Activated T-cell treated with anti-CD3 and anti-CD28 coated beads, Interleukin-2, amount 50 U/mL, for 24 hours (primary cell): ENCODE results near the gene RTN4R.

ENCODE experiments used
- DNase-seq: peaks from one replicate; pipeline ENCODE4 v3.0.0-alpha.2; 2020
- H3K27ac Mint-ChIP-seq: 2 replicates; pipeline ENCODE4 v1.8.0; 2020; ENCODE audit warnings: mild to moderate bottlenecking, mixed read lengths
- H3K27me3 Mint-ChIP-seq: 2 replicates; pipeline ENCODE4 v1.8.0; 2020; ENCODE audit warnings: mixed read lengths
- H3K36me3 Mint-ChIP-seq: 2 replicates; pipeline ENCODE4 v1.8.0; 2020; ENCODE audit warnings: low read depth, mixed read lengths
- H3K4me1 Mint-ChIP-seq: 2 replicates; pipeline ENCODE4 v1.8.0; 2020; ENCODE audit warnings: low read depth, mixed read lengths
- H3K4me3 Mint-ChIP-seq: 2 replicates; pipeline ENCODE4 v1.8.0; 2020; ENCODE audit warnings: mild to moderate bottlenecking, moderate library complexity, mixed read lengths
- H3K9me3 Mint-ChIP-seq: 2 replicates; pipeline ENCODE4 v1.8.0; 2020; ENCODE audit warnings: mixed read lengths

The RTN4R gene

DNA sequence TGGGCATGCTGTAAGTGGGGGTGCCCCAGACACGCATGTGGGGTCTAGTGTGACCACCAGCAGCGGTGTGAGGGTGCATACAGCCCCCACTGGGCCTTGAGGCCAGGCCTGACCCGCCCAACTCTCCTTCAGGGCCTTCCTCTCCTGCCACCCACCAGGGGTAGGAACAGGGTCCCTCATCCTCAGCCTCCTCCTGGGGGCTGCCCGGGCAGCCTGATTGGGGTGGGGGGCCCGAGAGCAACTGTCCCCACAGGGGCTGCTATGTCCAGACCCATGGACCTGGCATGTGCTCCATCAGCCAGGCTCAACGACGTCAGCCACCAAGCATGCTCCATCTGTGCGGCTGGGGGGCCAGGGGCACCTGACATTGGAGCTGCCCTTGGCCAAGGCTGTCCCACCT is 27.2 kb downstream of the RTN4R start:
- no peak overlapping the region for H3K27ac Mint-ChIP-seq
- H3K4me3 Mint-ChIP-seq, result no peak overlapping the region
- H3K4me1 Mint-ChIP-seq, result peaks cover 51% of the 10 kb centered on the region
- H3K36me3 Mint-ChIP-seq, result no peaks in the 10 kb centered on the region
- DNase-seq, result no peak
- no peaks in the 10 kb centered on the region for H3K9me3 Mint-ChIP-seq
- no peaks in the 10 kb centered on the region for H3K27me3 Mint-ChIP-seq

DNA sequence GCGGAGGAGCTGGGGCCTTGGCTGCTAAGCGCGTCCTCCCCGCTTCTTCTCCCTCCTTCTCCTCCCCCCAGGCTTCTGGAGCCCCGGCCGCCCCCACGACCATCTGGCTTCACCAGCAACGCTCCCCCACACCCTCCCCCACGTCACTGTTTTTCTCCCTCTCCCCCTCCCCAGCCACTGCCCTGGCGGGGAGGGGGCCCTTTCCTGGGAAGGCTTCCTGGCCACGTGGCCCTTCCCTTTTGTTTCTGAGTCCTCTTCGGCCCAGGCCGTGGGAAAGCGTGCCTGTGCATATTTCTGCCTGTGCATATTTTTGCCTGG is 27.7 kb downstream of the RTN4R start:
- H3K9me3 Mint-ChIP-seq, result no peaks in the 10 kb centered on the region
- no peak overlapping the region for H3K27ac Mint-ChIP-seq
- H3K27me3 Mint-ChIP-seq, result no peaks in the 10 kb centered on the region
- no peaks in the 10 kb centered on the region for H3K36me3 Mint-ChIP-seq
- no peak for DNase-seq
- no peak overlapping the region for H3K4me3 Mint-ChIP-seq
- H3K4me1 Mint-ChIP-seq, result peaks cover 46% of the 10 kb centered on the region

DNA sequence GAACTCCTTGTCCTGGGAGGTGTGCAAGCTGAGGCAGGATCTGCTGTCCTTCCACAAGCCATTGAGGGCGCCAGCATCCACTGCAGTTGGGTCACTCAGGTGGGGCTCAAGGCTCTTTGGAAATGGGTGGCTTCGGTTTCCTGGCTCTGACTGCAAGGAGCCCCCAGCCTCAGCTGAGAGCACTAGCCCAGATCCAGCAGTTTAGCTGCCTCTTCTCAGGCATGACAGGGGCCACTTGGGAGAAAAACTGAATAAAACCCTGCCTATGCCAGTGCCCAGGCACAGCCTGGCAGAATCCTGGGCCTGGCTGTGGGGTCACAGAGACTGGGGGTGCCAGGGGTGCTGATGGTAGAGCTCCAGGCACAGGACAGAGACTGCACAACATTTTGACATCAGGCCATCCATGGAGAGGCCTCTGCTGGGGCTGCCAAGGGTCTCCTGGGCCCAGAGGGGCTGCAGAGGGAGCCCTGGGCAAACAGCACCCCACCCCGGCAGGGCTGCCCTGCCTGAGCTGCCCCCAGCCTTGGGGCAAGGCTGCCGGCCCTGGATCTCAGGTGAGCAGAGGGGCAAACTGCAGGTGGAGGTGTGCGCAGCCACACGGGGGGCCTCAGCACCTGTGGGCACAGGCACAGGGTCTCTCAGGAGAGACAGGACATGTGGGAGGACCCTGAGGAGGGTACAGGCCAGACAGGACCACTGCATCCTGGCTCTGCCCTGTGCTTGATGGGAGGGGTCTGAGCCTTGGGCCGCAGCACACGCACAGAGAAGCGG is 28.3 kb downstream of the RTN4R start:
- H3K27ac Mint-ChIP-seq, result no peak overlapping the region
- H3K4me1 Mint-ChIP-seq, result peaks cover 41% of the 10 kb centered on the region
- no peak overlapping the region for H3K4me3 Mint-ChIP-seq
- H3K36me3 Mint-ChIP-seq, result no peaks in the 10 kb centered on the region
- H3K27me3 Mint-ChIP-seq, result no peaks in the 10 kb centered on the region
- H3K9me3 Mint-ChIP-seq, result no peaks in the 10 kb centered on the region
- no peak for DNase-seq

DNA sequence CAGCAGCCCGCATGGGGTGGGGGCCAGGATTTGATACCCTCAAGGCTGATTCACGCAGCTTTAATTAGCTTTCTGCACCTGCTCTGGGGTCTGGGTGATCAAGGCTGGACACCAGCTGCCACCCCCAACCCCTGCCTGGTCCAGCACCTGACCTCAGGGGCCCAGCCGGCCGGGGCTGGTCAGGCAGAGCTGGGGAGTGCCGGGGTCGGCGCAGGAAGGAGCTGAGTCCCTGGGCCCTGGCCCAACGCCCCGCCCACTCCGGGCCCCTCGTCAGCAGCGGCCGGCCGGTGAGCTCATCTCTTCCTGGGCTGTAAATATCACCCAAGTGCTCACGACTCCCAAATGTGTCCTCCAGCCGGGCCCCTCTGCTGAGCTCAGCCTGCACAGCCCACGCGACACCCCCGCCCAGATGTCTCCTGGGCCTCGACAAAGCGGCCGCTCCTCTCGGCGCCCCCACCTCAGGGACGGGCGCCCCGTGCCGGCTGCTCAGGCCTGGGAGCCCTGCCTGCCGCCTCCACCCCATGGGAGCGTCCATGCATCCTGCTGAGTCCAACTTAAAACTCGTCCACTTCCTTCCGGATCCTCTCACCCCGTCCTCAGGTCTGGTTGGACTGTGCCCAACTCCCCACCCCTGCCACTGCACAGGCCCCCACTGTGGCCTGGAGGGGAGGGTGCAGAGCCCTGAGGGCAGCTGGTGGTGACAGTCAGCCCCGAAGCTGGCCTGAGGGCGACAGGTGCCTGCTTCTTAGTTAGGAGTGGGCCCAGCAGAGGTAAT is 29.0 kb downstream of the RTN4R start:
- H3K4me3 Mint-ChIP-seq, result no peak overlapping the region
- peaks cover 35% of the 10 kb centered on the region for H3K4me1 Mint-ChIP-seq
- no peaks in the 10 kb centered on the region for H3K36me3 Mint-ChIP-seq
- H3K9me3 Mint-ChIP-seq, result no peaks in the 10 kb centered on the region
- DNase-seq, result no peak
- no peaks in the 10 kb centered on the region for H3K27me3 Mint-ChIP-seq
- peak overlapping the region; percentile 55 for H3K27ac Mint-ChIP-seq

DNA sequence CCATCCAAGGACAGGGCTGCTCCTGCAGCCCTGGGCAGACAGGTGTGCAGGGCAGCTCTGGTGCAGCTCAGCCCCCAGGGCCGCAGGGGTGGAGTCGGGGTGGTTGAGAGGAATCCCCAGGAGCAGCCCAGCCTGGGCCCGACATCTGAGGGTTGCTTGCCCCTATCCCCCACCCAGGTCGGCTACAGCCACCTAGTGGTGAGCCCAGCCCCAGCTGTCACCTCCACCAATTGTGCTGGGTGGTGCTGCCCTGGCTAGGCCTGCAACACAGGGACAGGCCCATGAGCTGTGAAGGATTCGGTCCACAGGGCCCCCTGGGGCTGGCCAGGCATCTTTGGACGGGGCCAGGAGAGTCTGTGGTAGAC is 29.6 kb downstream of the RTN4R start:
- H3K36me3 Mint-ChIP-seq, result no peaks in the 10 kb centered on the region
- no peaks in the 10 kb centered on the region for H3K27me3 Mint-ChIP-seq
- H3K9me3 Mint-ChIP-seq, result no peaks in the 10 kb centered on the region
- no peak overlapping the region for H3K4me3 Mint-ChIP-seq
- peak; percentile 68 for DNase-seq
- peaks cover 29% of the 10 kb centered on the region for H3K4me1 Mint-ChIP-seq
- H3K27ac Mint-ChIP-seq, result peak overlapping the region; percentile 55

DNA sequence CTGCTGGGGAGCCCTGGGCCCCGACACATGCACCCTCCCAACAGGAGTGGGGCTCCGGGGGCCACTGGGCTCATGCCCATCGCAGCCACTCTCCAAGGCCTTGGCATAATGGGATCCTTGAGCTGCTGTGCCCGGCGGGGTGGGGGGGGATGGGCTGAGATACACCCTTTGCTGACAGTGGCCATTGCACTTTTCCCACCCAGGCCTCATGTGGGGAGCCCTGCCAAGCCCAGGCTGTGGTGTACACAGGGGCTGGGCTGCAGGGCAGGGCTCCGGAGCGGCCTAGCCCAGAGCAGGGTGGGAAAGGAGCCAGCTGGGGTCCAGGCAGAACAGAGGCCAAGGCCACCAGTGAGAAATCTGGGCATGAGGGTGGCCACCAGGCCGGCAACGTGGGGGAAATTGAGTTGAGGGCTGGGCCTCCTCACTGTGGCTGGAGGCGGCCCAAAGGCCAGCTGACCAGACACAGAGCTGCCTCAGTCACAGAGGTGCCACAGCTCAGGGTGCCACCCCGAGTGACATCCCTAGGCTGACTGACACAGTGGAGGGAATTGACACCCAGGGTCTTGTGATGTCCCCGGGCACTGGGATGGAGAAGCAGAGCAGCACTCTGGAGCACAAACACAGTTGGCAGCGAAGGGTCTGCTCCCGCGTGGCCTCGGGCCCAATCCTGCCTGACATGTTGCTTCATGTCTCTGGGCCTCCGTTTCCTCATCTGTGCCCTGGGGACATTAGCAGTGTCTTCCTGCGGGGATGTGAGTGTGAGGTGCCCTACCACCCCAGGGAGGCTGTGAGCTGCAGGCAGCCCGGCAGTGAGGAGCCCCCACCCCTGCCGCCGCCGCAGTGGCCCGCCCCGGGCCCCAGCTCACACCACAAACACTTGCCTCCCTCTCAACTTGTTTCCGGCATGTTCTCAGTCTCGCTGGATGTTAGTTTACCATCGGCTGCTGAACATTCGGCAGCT is 30.4 kb downstream of the RTN4R start:
- Mint-ChIP-seq H3K4me3 (no peak overlapping the region), H3K36me3 (no peaks in the 10 kb centered on the region), H3K9me3 (no peaks in the 10 kb centered on the region), H3K4me1 (peaks cover 22% of the 10 kb centered on the region), H3K27me3 (no peaks in the 10 kb centered on the region), H3K27ac (no peak overlapping the region)
- DNase-seq, result peak; percentile 54

DNA sequence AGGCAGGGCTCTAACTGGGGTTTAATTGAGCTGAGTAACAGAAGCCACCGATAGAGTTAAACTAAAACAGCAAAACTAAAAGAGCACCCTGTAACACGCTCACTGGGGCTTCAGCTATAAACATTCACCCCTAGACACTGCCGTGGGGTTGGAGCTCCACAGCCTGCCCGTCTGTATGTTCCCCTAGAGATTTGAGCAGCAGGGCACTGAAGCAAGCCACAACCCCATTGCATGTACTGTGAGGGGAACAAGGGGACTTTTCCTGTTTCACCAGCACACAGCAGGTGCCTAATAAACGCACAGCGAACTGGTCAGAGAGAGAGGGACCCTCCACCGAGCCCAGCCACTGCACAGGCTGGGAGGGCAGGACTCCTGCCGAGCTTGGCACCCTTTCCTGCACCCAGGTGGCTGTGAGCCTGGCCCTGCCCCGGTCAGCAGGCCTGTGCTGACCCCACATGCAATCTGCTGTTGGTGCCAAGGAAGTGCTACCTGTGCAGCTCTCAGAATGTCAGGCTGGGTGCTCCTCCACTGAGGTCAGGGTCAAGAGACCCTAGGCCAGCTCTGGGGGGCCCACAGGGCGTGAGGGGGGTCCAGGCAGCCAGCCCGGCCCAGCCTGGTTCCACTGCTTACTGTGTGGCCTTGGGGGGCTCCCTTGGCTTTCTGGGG is 31.9 kb downstream of the RTN4R start:
- H3K36me3 Mint-ChIP-seq, result no peaks in the 10 kb centered on the region
- peaks cover 13% of the 10 kb centered on the region for H3K4me1 Mint-ChIP-seq
- no peaks in the 10 kb centered on the region for H3K27me3 Mint-ChIP-seq
- DNase-seq, result no peak
- H3K27ac Mint-ChIP-seq, result no peak overlapping the region
- no peaks in the 10 kb centered on the region for H3K9me3 Mint-ChIP-seq
- no peak overlapping the region for H3K4me3 Mint-ChIP-seq

DNA sequence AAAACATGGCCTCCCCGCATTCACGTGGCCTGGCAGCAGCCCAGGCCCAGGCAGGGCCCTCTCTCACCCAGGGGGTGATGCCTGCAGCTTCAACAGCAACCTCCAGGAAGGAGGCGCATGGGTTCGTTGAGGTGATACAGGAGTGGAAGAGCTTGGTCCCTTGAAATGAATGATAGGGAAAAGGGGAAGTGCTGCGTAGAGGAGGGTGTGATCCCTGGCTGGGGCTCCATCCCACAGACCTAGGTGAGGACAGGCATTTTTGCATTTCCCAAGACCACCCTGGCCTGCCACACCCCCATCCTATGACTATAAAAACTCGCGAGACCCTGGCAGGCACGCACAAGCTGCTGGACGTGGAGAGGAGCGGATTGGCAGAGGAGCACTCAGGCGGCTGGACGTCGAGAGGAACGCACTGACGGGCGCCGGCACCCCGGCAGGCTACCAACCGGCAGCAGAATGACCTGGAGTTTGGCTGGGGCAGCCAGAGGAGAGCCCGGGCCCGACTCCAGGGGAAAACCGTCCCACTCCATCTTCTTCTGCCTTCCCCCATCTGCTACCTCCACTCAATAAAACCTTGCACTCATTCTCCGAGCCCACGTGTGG is 32.6 kb downstream of the RTN4R start:
- no peaks in the 10 kb centered on the region for H3K27me3 Mint-ChIP-seq
- H3K4me3 Mint-ChIP-seq, result no peak overlapping the region
- no peak overlapping the region for H3K27ac Mint-ChIP-seq
- no peaks in the 10 kb centered on the region for H3K36me3 Mint-ChIP-seq
- no peaks in the 10 kb centered on the region for H3K9me3 Mint-ChIP-seq
- no peak for DNase-seq
- H3K4me1 Mint-ChIP-seq, result peaks cover 11% of the 10 kb centered on the region

DNA sequence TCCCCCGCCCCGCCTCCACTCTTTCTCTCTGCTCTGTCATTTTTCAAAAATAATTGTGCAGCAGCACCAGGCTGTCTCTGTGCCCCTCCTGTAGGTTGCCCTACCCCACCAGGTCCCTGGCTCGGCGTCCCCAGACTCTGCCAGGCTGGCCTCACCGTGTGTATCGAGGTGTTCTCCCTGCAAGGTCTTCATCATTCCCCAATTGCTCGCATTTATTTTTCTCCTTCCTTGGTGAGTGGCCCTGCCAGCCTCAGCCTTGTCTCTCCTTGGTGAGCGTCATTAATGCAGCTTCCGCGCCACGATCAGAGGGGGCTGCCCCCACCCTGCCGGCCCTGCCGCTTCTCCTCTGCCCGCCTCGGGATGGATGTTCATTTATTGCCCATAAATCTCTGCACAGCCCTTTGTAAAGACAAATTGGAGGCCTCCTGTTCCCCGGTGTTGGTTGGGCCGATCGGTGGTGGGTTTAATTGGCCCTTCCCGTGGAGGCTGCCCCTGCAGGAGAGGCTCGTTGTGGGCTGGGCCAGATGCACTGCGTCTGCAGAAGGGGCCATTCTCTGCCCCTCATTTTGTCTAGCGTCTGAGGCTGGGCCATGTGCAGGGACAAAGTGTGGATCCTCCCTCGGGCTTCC is 33.2 kb downstream of the RTN4R start:
- Mint-ChIP-seq H3K9me3 (no peaks in the 10 kb centered on the region), H3K27ac (no peak overlapping the region), H3K4me3 (no peak overlapping the region), H3K4me1 (peaks cover 11% of the 10 kb centered on the region), H3K27me3 (no peaks in the 10 kb centered on the region), H3K36me3 (no peaks in the 10 kb centered on the region)
- no peak for DNase-seq

DNA sequence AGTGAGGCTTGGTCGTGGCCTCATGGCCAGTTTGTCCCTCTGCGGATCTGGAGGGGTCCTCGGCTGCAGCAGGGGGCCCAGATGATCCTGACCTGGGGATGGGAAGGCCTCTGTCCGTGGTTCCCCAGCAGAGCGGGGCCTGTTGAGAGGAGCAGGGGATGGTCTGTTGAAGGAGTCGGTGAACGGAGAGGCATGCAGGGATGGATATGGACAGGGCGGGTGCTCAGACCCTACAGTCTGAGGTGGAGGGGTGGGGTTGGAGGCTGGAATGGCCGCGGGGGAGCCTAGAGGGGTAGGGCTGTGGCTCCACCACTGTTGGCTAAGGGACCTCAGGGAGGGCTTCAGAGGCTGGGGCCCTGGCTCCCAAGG is 33.8 kb downstream of the RTN4R start:
- Mint-ChIP-seq H3K27ac (no peak overlapping the region), H3K9me3 (no peaks in the 10 kb centered on the region), H3K4me1 (peaks cover 6% of the 10 kb centered on the region), H3K27me3 (no peaks in the 10 kb centered on the region), H3K36me3 (no peaks in the 10 kb centered on the region), H3K4me3 (no peak overlapping the region)
- DNase-seq, result no peak

DNA sequence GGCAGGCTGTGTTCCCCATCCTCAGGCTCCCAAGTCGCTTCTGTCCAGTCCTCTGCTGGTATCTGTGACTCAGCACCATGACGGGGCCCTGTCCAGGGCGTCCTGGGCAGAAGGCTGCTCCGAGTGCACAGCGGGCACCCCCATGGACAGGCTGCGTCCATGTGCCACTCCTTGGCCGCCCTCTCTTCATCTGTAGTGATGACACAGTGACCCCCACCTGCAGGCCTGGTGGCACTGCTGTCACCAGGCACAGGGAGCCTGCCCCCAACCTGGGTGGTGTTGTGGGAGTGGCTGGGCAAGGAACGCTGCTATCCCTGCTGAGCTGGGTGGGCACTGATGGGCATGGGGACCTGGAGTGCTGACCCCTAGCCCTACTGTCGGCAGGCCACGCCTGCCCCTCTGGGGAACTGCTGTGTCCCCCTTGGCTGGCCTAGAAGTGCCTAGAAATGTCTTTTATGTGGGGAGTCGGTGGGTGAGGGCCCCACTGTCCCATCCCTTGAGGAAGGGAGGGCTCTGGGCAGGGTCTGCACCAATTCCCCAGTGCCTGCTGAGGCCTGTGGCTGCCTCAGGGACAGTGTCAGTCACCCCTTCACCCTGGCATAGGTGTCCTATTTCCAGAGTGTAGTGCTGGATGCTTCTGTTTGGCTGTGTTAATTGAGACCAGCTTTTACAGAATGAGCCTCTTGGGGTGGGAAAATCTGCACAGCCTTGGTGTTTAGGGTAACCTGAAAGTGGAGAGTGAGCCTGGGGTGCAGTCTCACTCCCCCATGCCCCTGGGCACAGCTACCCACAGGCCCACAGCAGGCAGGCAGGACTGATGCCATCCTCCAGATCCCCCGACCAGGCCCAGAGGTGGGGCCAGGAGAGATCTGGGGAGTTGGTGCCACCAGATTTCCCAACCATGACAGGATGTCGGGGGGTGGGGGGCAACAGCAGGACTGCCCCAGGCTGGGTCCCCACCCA is 34.5 kb downstream of the RTN4R start:
- DNase-seq, result no peak
- Mint-ChIP-seq H3K4me1 (peaks cover 5% of the 10 kb centered on the region), H3K27ac (no peak overlapping the region), H3K9me3 (no peaks in the 10 kb centered on the region), H3K4me3 (no peak overlapping the region), H3K36me3 (no peaks in the 10 kb centered on the region), H3K27me3 (no peaks in the 10 kb centered on the region)

DNA sequence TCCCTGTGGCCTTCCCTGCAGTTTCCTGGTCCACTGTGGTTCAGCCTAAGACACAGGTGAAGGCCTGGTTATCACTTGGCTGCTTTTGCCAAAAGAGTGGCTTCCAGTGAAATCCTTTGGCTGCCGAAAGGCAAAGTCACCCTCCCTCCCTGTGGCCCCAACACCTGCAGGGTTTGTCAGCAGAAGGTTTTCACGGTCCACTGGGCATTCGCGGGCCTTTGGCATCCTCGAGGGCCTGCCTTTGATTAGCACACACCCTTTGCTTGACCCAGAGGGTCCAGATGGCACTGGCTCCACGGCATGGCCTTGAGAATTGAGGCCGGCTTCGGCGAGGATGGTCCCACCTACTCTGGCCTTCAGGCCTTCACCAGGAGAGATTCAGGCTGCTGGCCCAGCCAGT is 35.3 kb downstream of the RTN4R start:
- no peak for DNase-seq
- no peaks in the 10 kb centered on the region for H3K9me3 Mint-ChIP-seq
- no peaks in the 10 kb centered on the region for H3K36me3 Mint-ChIP-seq
- peaks cover 3% of the 10 kb centered on the region for H3K4me1 Mint-ChIP-seq
- no peaks in the 10 kb centered on the region for H3K27me3 Mint-ChIP-seq
- H3K27ac Mint-ChIP-seq, result no peak overlapping the region
- H3K4me3 Mint-ChIP-seq, result no peak overlapping the region

DNA sequence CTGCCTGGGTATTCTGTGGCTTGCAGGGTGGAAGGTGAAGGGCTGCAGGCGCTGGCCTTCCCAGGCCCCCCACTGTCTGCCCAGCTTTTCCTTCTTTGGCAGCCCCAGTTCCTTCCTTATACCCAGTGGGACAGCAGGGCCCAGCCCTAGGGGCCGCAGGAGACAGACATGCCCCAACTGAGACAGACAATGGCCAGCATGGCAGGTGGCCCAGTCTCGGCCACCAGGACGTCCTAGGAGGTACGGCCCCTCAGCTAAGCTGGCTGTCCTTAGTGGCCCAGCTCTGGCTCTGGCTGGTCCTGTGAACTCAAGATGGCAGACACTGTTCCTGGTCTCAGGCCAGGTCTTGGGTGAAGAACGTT is 35.9 kb downstream of the RTN4R start:
- H3K4me1 Mint-ChIP-seq, result peaks cover 1% of the 10 kb centered on the region
- H3K36me3 Mint-ChIP-seq, result no peaks in the 10 kb centered on the region
- H3K4me3 Mint-ChIP-seq, result no peak overlapping the region
- H3K27ac Mint-ChIP-seq, result no peak overlapping the region
- DNase-seq, result no peak
- no peaks in the 10 kb centered on the region for H3K9me3 Mint-ChIP-seq
- no peaks in the 10 kb centered on the region for H3K27me3 Mint-ChIP-seq
